ENCODE data around the gene GPC2.

Gene GPC2

GRCh38 chr7:100169147-100169850 lies 7.9 kb downstream of the GPC2 start:
- H3K27ac ChIP-seq (ENCODE audit: low read length): no peak overlapping the region
- H3K4me3 ChIP-seq (ENCODE audit: low read length in 2 of 2): no peak overlapping the region
- no peak overlapping the region for H3K9ac ChIP-seq (ENCODE audit: low read length in 2 of 2)
- H3K36me3 ChIP-seq (ENCODE audit: control insufficient read depth in 2 of 2, insufficient read depth in 2 of 2, low read length in 2 of 2): no peaks in the 10 kb centered on the region
- H3K9me3 ChIP-seq (ENCODE audit: control insufficient read depth in 2 of 2, low read length in 2 of 2): no peaks in the 10 kb centered on the region
- H3K4me1 ChIP-seq (ENCODE audit: control insufficient read depth, insufficient read depth, low read length): peaks cover 21% of the 10 kb centered on the region
- H3K27me3 ChIP-seq (ENCODE audit: control insufficient read depth in 1 of 2, insufficient read depth in 2 of 2, low read length in 2 of 2): peaks cover 12 to 16% of the 10 kb centered on the region in 2 donors

GRCh38 chr7:100167912-100168323 lies 9.3 kb downstream of the GPC2 start:
- Histone ChIP-seq H3K4me3 (ENCODE audit: low read length in 2 of 2) (peak overlapping the region; percentile 75 to 81), H3K9ac (ENCODE audit: low read length in 2 of 2) (peak overlapping the region; percentile 62 to 74), H3K4me1 (ENCODE audit: control insufficient read depth, insufficient read depth, low read length) (peaks cover 21% of the 10 kb centered on the region), H3K27me3 (ENCODE audit: control insufficient read depth in 1 of 2, insufficient read depth in 2 of 2, low read length in 2 of 2) (peaks cover 14 to 16% of the 10 kb centered on the region in 2 donors), H3K36me3 (ENCODE audit: control insufficient read depth in 2 of 2, insufficient read depth in 2 of 2, low read length in 2 of 2) (no peaks in the 10 kb centered on the region), H3K9me3 (ENCODE audit: control insufficient read depth in 2 of 2, low read length in 2 of 2) (no peaks in the 10 kb centered on the region), H3K27ac (ENCODE audit: low read length) (peak overlapping the region; percentile 11)

GRCh38 chr7:100166970-100167911 lies 9.9 kb downstream of the GPC2 start:
- Histone ChIP-seq H3K9ac (ENCODE audit: low read length in 2 of 2) (peak overlapping the region in 1 of 2 donors; percentile 74), H3K27me3 (ENCODE audit: control insufficient read depth in 1 of 2, insufficient read depth in 2 of 2, low read length in 2 of 2) (peaks cover 14 to 16% of the 10 kb centered on the region in 2 donors), H3K27ac (ENCODE audit: low read length) (peak overlapping the region; percentile 11), H3K4me3 (ENCODE audit: low read length in 2 of 2) (peak overlapping the region in 1 of 2 donors; percentile 75), H3K4me1 (ENCODE audit: control insufficient read depth, insufficient read depth, low read length) (peaks cover 21% of the 10 kb centered on the region), H3K36me3 (ENCODE audit: control insufficient read depth in 2 of 2, insufficient read depth in 2 of 2, low read length in 2 of 2) (no peaks in the 10 kb centered on the region), H3K9me3 (ENCODE audit: control insufficient read depth in 2 of 2, low read length in 2 of 2) (no peaks in the 10 kb centered on the region)

- no peak overlapping the region for H3K9ac ChIP-seq (ENCODE audit: low read length in 2 of 2)
Measured at GRCh38 chr7:100166317-100166940, 10.8 kb downstream of the GPC2 start.

GRCh38 chr7:100163871-100164270 lies 13.3 kb downstream of the GPC2 start:
- Histone ChIP-seq H3K27me3 (ENCODE audit: control insufficient read depth in 1 of 2, insufficient read depth in 2 of 2, low read length in 2 of 2) (peaks cover 0 to 8% of the 10 kb centered on the region in 2 donors), H3K36me3 (ENCODE audit: control insufficient read depth in 2 of 2, insufficient read depth in 2 of 2, low read length in 2 of 2) (no peaks in the 10 kb centered on the region), H3K4me3 (ENCODE audit: low read length in 2 of 2) (no peak overlapping the region), H3K27ac (ENCODE audit: low read length) (no peak overlapping the region), H3K9ac (ENCODE audit: low read length in 2 of 2) (no peak overlapping the region), H3K4me1 (ENCODE audit: control insufficient read depth, insufficient read depth, low read length) (peaks cover 15% of the 10 kb centered on the region), H3K9me3 (ENCODE audit: control insufficient read depth in 2 of 2, low read length in 2 of 2) (no peaks in the 10 kb centered on the region)

More at GRCh38 chr7:100166317-100166940, 10.8 kb downstream of the GPC2 start:
- no peaks in the 10 kb centered on the region for H3K9me3 ChIP-seq (ENCODE audit: control insufficient read depth in 2 of 2, low read length in 2 of 2)
- no peaks in the 10 kb centered on the region for H3K36me3 ChIP-seq (ENCODE audit: control insufficient read depth in 2 of 2, insufficient read depth in 2 of 2, low read length in 2 of 2)
- peaks cover 8 to 12% of the 10 kb centered on the region in 2 donors for H3K27me3 ChIP-seq (ENCODE audit: control insufficient read depth in 1 of 2, insufficient read depth in 2 of 2, low read length in 2 of 2)
- H3K4me1 ChIP-seq (ENCODE audit: control insufficient read depth, insufficient read depth, low read length): peaks cover 16% of the 10 kb centered on the region
- no peak overlapping the region for H3K27ac ChIP-seq (ENCODE audit: low read length)
- no peak overlapping the region for H3K4me3 ChIP-seq (ENCODE audit: low read length in 2 of 2)

GRCh38 chr7:100163006-100163531 lies 14.1 kb downstream of the GPC2 start:
- H3K27me3 ChIP-seq (ENCODE audit: control insufficient read depth in 1 of 2, insufficient read depth in 2 of 2, low read length in 2 of 2): peaks cover 0 to 8% of the 10 kb centered on the region in 2 donors
- H3K9me3 ChIP-seq (ENCODE audit: control insufficient read depth in 2 of 2, low read length in 2 of 2): no peaks in the 10 kb centered on the region
- H3K4me1 ChIP-seq (ENCODE audit: control insufficient read depth, insufficient read depth, low read length): peaks cover 11% of the 10 kb centered on the region
- H3K27ac ChIP-seq (ENCODE audit: low read length): no peak overlapping the region
- H3K9ac ChIP-seq (ENCODE audit: low read length in 2 of 2): no peak overlapping the region
- no peak overlapping the region for H3K4me3 ChIP-seq (ENCODE audit: low read length in 2 of 2)
- no peaks in the 10 kb centered on the region for H3K36me3 ChIP-seq (ENCODE audit: control insufficient read depth in 2 of 2, insufficient read depth in 2 of 2, low read length in 2 of 2)

- Histone ChIP-seq H3K36me3 (ENCODE audit: control insufficient read depth in 2 of 2, insufficient read depth in 2 of 2, low read length in 2 of 2) (peaks cover 8 to 13% of the 10 kb centered on the region in 2 donors), H3K9me3 (ENCODE audit: control insufficient read depth in 2 of 2, low read length in 2 of 2) (no peaks in the 10 kb centered on the region), H3K27me3 (ENCODE audit: control insufficient read depth in 1 of 2, insufficient read depth in 2 of 2, low read length in 2 of 2) (peaks cover 0 to 3% of the 10 kb centered on the region in 2 donors), H3K4me3 (ENCODE audit: low read length in 2 of 2) (no peak overlapping the region), H3K4me1 (ENCODE audit: control insufficient read depth, insufficient read depth, low read length) (peaks cover 22% of the 10 kb centered on the region), H3K27ac (ENCODE audit: low read length) (no peak overlapping the region), H3K9ac (ENCODE audit: low read length in 2 of 2) (no peak overlapping the region)
Measured at GRCh38 chr7:100160067-100160466, 17.1 kb downstream of the GPC2 start.

- Histone ChIP-seq H3K36me3 (ENCODE audit: control insufficient read depth in 2 of 2, insufficient read depth in 2 of 2, low read length in 2 of 2) (peaks cover 11 to 13% of the 10 kb centered on the region in 2 donors), H3K9ac (ENCODE audit: low read length in 2 of 2) (peak overlapping the region; percentile 73 to 80), H3K4me1 (ENCODE audit: control insufficient read depth, insufficient read depth, low read length) (peaks cover 26% of the 10 kb centered on the region), H3K27ac (ENCODE audit: low read length) (peak overlapping the region; percentile 55), H3K4me3 (ENCODE audit: low read length in 2 of 2) (peak overlapping the region; percentile 44 to 81), H3K27me3 (ENCODE audit: control insufficient read depth in 1 of 2, insufficient read depth in 2 of 2, low read length in 2 of 2) (peaks cover 0 to 3% of the 10 kb centered on the region in 2 donors), H3K9me3 (ENCODE audit: control insufficient read depth in 2 of 2, low read length in 2 of 2) (no peaks in the 10 kb centered on the region)
Measured at GRCh38 chr7:100159099-100159623, 18.0 kb downstream of the GPC2 start.

- H3K36me3 ChIP-seq (ENCODE audit: control insufficient read depth in 2 of 2, insufficient read depth in 2 of 2, low read length in 2 of 2): peaks cover 11 to 18% of the 10 kb centered on the region in 2 donors
- no peaks in the 10 kb centered on the region for H3K9me3 ChIP-seq (ENCODE audit: control insufficient read depth in 2 of 2, low read length in 2 of 2)
- H3K9ac ChIP-seq (ENCODE audit: low read length in 2 of 2): peak within 1 kb of the TSS; percentile 73 to 80
- peaks cover 26% of the 10 kb centered on the region for H3K4me1 ChIP-seq (ENCODE audit: control insufficient read depth, insufficient read depth, low read length)
- H3K4me3 ChIP-seq (ENCODE audit: low read length in 2 of 2): peak within 1 kb of the TSS; percentile 44 to 81
- H3K27me3 ChIP-seq (ENCODE audit: control insufficient read depth in 1 of 2, insufficient read depth in 2 of 2, low read length in 2 of 2): no peaks in the 10 kb centered on the region
- H3K27ac ChIP-seq (ENCODE audit: low read length): peak within 1 kb of the TSS; percentile 55
Measured at GRCh38 chr7:100158229-100159098, 18.7 kb downstream of the GPC2 start, which contains the start of gene TRAPPC14. Gene TRAPPC14 (minus strand): TSS chr7:100158723. CDS start chr7:100158499, 224 bp downstream.

Data from stomach smooth muscle (tissue), 2 donors.